GM12801 (cell line): ENCODE measurements around the gene PHC2.

Experiments used
- CTCF ChIP-seq: IDR thresholded peaks from one replicate; pipeline ENCODE4 v1.5.1; 2011; ENCODE audit warnings: control low read depth; ENCODE audit not compliant: insufficient read length; ENCODE audit errors: extremely low read depth

The PHC2 gene

GRCh38 chr1:33359931-33360330, 71.0 kb downstream of the PHC2 start:
- no peak for TF ChIP-seq CTCF

GRCh38 chr1:33358795-33359503, 71.9 kb downstream of the PHC2 start:
- no peak for TF ChIP-seq CTCF

- TF ChIP-seq CTCF: no peak
These were observed 72.6 kb downstream of the PHC2 start for GRCh38 chr1:33358114-33358794.

GRCh38 chr1:33357099-33357498, 73.8 kb downstream of the PHC2 start:
- TF ChIP-seq CTCF: no peak

GRCh38 chr1:33354707-33355316, 76.1 kb downstream of the PHC2 start:
- no peak for TF ChIP-seq CTCF

- no peak for TF ChIP-seq CTCF
These were observed 77.4 kb downstream of the PHC2 start for GRCh38 chr1:33353531-33353930.

GRCh38 chr1:33351281-33351660, 79.6 kb downstream of the PHC2 start:
- no peak for TF ChIP-seq CTCF
